ENCODE results near the gene PTN. TPM values are rescaled to one million over a fixed set of nuclear protein-coding genes. Genes with fewer than 3 reads are reported as not detected.

Gene PTN
- 50.6 TPM for polyA plus RNA-seq (2013, experiment 1 of 2; ENCODE audit: insufficient read length)
- 34.1 TPM for polyA plus RNA-seq (2013, experiment 2 of 2; ENCODE audit: insufficient read length)

- peak; percentile 79 for DNase-seq
These were observed at the start of gene PTN for GRCh38 chr7:137343281-137343841. Gene PTN, minus strand, starts transcription at chr7:137343733. Its CDS starts 88,760 bp downstream, at chr7:137254973.

GRCh38 chr7:137390076-137390475 lies 46.5 kb upstream of the PTN start:
- no peak for DNase-seq

- no peak for DNase-seq
These were observed 45.4 kb upstream of the PTN start for GRCh38 chr7:137388916-137389315.

GRCh38 chr7:137386966-137387365 lies 43.4 kb upstream of the PTN start:
- no peak for DNase-seq

- DNase-seq, result no peak
These were observed 37.5 kb upstream of the PTN start for GRCh38 chr7:137381045-137381444.

- no peak for DNase-seq
These were observed 30.0 kb upstream of the PTN start for GRCh38 chr7:137373507-137373906.

GRCh38 chr7:137371616-137372015 lies 28.1 kb upstream of the PTN start:
- no peak for DNase-seq

- no peak for DNase-seq
These were observed 23.5 kb upstream of the PTN start for GRCh38 chr7:137366995-137367394.

- DNase-seq, result no peak
These were observed 20.1 kb upstream of the PTN start for GRCh38 chr7:137363683-137364082.

GRCh38 chr7:137360087-137360679 lies 16.6 kb upstream of the PTN start:
- no peak for DNase-seq

GRCh38 chr7:137354961-137355360 lies 11.4 kb upstream of the PTN start:
- no peak for DNase-seq

GRCh38 chr7:137354396-137354795 lies 10.9 kb upstream of the PTN start:
- DNase-seq, result peak; percentile 20

- DNase-seq, result no peak
These were observed 8.4 kb upstream of the PTN start for GRCh38 chr7:137351941-137352340.

- DNase-seq, result no peak
These were observed 2.4 kb upstream of the PTN start for GRCh38 chr7:137345799-137346449.

GRCh38 chr7:137342828-137343261 lies 688 bp downstream of the PTN start:
- no peak for DNase-seq

GRCh38 chr7:137342265-137342664 lies 1.3 kb downstream of the PTN start:
- peak; percentile 18 for DNase-seq

GRCh38 chr7:137337902-137338301 lies 5.6 kb downstream of the PTN start:
- DNase-seq, result no peak

- no peak for DNase-seq
These were observed 7.7 kb downstream of the PTN start for GRCh38 chr7:137335814-137336213.

- peak; percentile 38 for DNase-seq
These were observed 12.2 kb downstream of the PTN start for GRCh38 chr7:137331378-137331777.

- DNase-seq, result no peak
These were observed 14.1 kb downstream of the PTN start for GRCh38 chr7:137329411-137329810.

GRCh38 chr7:137328373-137329120 lies 15.0 kb downstream of the PTN start:
- no peak for DNase-seq

- no peak for DNase-seq
These were observed 17.6 kb downstream of the PTN start for GRCh38 chr7:137325927-137326326.

All from fibroblast of skin of back (primary cell).